Epithelial cell of proximal tubule (primary cell): Measurements from ENCODE around the gene COL28A1. TPM values are rescaled to one million over a fixed set of nuclear protein-coding genes. Genes with fewer than 3 reads are reported as not detected.

Source experiments
- DNase-seq: peaks from one replicate; pipeline ENCODE4 v3.0.0-alpha.2; 2011; ENCODE audit warnings: low read depth
- H3K4me3 ChIP-seq: 2 replicates; pipeline ENCODE4 v1.5.1; 2011; ENCODE audit warnings: low read depth, mild to moderate bottlenecking, low read length
- total RNA-seq: library from RNA; depleted of rRNA; stranded (reverse); fragments of >200 nt; gene quantifications from 2 replicates; pipeline ENCODE4 v1.2.3, GENCODE V29; 2015
- TF ChIP-seq, protein P1 (sequence below): conservative IDR thresholded peaks from 2 replicates; pipeline ENCODE4 v1.5.1; 2012; ENCODE audit warnings: low read depth, mild to moderate bottlenecking, low read length

The COL28A1 gene
- 0.36 and 0.40 TPM in 2 replicates for total RNA-seq

DNA sequence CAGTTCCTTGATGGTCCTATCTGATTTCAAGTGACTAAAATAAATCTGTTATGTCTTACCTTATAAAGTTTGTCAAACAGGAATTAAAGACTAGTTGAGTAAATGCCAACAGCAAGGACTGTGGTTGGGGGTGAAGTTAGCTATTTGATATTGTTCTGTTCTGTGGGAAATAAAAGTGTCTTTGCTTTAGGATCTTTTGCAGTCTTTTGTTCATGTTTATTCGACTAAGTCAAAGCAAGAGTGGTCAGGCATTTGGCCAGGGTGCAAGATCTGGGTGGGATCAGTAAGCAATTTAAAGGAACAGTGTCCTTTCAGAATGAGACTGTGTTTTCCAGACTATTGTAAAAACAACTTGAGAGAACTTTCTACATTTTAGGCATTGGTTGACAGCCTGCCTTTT lies at the start of gene COL28A1:
Gene COL28A1, minus strand, starts transcription at position 183 of the 400 bp plus-strand sequence. CDS start 2,998 bp downstream, outside the sequence.
- no peak for DNase-seq
- no peak within 1 kb of the TSS for H3K4me3 ChIP-seq
- TF ChIP-seq, protein P1, sequence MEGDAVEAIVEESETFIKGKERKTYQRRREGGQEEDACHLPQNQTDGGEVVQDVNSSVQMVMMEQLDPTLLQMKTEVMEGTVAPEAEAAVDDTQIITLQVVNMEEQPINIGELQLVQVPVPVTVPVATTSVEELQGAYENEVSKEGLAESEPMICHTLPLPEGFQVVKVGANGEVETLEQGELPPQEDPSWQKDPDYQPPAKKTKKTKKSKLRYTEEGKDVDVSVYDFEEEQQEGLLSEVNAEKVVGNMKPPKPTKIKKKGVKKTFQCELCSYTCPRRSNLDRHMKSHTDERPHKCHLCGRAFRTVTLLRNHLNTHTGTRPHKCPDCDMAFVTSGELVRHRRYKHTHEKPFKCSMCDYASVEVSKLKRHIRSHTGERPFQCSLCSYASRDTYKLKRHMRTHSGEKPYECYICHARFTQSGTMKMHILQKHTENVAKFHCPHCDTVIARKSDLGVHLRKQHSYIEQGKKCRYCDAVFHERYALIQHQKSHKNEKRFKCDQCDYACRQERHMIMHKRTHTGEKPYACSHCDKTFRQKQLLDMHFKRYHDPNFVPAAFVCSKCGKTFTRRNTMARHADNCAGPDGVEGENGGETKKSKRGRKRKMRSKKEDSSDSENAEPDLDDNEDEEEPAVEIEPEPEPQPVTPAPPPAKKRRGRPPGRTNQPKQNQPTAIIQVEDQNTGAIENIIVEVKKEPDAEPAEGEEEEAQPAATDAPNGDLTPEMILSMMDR = no peak

DNA sequence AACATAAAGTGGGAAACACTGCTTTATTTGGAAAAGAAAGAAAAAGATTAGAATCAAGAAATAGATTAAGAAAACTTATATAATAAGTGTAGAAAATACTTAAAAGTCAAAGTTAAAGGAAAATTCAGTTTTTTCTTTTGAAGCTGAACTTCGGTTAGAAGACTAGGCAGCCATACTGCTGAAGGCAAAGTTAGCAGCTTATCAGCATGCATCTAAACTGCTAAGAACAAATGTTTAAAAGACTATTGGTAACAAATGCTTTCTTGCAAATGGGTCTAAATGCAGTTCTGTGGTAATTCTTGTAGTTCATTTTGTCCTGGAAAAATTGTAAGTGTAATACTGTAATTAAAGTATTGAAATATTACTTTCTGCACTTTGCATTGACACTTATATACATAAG lies 49.0 kb upstream of the COL28A1 start:
- no peak overlapping the region for H3K4me3 ChIP-seq
- TF ChIP-seq, protein P1 = no peak
- no peak for DNase-seq

DNA sequence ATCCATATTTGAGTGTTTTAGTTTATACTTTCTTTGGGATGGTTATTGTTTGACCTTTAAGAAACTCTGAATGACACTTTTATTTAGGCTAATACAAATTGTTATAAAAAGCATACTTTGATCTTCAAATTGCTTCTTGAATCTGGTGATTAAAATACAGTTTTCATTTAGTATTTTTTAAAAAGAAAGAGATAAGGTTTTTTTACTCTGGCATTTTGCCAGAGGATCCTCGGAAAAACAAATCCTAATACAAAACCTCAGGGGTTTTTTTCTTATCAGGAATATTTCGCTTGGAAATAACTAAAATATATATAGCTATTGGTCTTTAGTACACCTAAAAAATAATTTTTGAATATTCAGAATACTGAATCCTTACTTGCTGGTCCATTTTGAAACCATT lies 48.1 kb upstream of the COL28A1 start:
- no peak overlapping the region for H3K4me3 ChIP-seq
- TF ChIP-seq, protein P1 = no peak
- no peak for DNase-seq

DNA sequence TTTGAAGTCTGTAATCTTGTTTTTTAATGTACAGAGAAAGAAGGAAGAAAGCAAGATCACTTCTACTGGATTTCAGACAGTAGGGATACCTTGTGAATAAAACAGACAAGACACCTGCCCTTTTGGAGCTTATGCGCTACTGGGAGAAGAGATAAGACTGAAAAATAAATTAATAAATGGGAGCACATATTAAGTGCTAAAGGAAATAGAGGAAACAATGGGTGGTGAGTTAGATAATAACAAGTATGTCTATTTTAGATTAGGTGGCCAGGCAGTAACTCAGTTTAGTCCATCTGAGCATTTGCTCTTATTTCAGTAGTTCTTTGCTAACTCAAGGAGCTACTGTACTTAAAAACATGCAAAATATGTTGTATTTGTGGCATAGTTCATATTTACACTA lies 46.9 kb upstream of the COL28A1 start:
- DNase-seq = no peak
- TF ChIP-seq, protein P1 = no peak
- H3K4me3 ChIP-seq = no peak overlapping the region

DNA sequence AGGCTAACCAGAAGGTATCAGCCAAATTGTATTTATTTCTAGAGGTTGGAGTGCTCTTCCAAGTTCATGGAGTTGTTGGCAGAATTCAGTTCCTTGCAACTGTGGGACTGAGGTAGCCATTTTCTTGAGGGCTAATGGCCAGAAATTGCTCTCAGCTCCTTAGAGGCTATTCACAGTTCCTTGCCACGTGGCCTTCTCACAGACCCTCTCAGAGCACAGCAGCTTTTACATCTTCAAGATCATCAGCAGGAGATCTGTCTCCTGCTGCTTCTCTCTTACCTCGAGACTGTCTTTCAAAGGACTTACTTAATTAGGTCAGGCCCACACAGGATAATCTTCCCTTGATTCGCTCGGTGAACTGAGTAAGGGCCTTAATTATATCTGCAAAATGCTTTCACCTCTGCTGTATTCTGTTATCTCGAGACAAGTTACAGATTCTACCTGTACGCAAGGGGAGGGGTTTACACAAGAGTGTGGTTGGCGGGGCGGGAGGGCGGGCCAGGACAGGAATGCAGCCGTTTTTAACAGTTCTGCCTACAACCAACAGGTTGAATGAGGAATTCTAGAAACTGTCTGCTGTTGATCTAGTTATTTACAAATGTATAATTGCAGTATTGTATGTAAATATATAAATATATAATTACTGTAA lies 46.0 kb upstream of the COL28A1 start:
- DNase-seq = no peak
- H3K4me3 ChIP-seq = no peak overlapping the region
- TF ChIP-seq, protein P1 = no peak

DNA sequence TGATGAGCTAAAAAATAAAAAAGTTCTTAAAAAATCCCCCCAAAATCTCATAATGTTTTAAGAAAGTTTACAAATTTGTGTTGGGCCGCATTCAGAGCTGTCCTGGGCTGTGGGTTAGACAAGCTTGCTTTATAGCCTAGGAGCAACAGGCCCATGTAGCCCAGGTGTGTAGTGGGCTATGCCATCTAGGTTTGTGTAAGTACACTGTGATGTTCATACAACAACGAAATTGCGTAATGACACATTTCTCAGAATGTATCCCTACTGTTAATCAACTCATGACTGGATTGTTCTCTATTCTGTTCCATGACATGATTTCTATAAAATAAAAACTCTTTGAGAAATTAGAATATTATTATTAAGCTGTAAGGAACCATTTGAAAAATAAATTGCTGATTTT lies 44.0 kb upstream of the COL28A1 start:
- DNase-seq = no peak
- no peak overlapping the region for H3K4me3 ChIP-seq
- TF ChIP-seq, protein P1 = no peak

DNA sequence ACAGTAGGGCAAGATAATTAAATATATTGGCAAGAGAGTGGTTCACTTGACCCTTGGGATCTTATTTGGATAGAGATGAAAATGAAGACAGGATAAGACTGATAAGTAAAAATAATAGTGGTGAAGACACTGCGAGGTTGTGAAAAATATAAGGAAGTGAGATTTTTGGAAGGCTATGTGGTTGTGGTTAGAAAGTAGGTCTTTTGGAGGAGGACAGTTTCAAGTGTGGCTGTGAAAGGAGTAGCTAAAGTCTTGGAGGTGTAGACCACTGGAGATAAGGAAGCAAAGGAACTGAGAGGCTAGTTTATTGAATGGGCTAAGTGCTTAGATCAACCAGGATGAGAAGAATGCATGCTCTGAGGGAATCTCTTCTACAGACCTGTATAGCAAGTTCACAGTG lies 42.2 kb upstream of the COL28A1 start:
- TF ChIP-seq, protein P1 = no peak
- no peak for DNase-seq
- no peak overlapping the region for H3K4me3 ChIP-seq
